GM12878 (cell line): Measurements from ENCODE around the gene EML3. TPM values are rescaled to one million over a fixed set of nuclear protein-coding genes. Genes with fewer than 3 reads are reported as not detected.

ENCODE experiments used
- ATAC-seq: fragments of 200-7000 bp; cut with Tn5 transposase; 3 replicates; pipeline ENCODE4 v1.9.1; 2020; ENCODE audit warnings: mild to moderate bottlenecking, moderate library complexity
- BruUV-seq: library from RNA; stranded (reverse); fragments of 400-500 nt; replicated peaks from 2 replicates; lab custom pipeline; 2021; lab: Mats Ljungman, UMichigan
- CTCF ChIA-PET: fragments of 300-600 bp; sonication (Branson Sonifier 250); formaldehyde crosslinking; extraction: SDS; loops from one replicate; lab custom pipeline; 2021; ENCODE audit warnings: inconsistent platforms; lab: Yijun Ruan, JAX
- POLR2A ChIA-PET: fragments of 350-600 bp; formaldehyde crosslinking; extraction: SDS; loops from one replicate; lab custom pipeline; 2021; ENCODE audit warnings: inconsistent platforms; lab: Charles Lee
- RAD21 ChIA-PET: fragments of 300-600 bp; sonication (Branson Sonifier 250); formaldehyde crosslinking; loops from one replicate; lab custom pipeline; 2023; ENCODE audit warnings: antibody characterized with exemption; ENCODE audit not compliant: unreplicated experiment; lab: Charles Lee
- SMC1A ChIA-PET: fragments of 300-600 bp; sonication (Branson Sonifier 250); formaldehyde crosslinking; loops from one replicate; lab custom pipeline; 2023; ENCODE audit not compliant: unreplicated experiment, uncharacterized antibody; lab: Charles Lee
- DNase-seq: peaks from one replicate; pipeline ENCODE4 v3.0.0-alpha.2; 2011; ENCODE audit warnings: low read depth, low spot score
- FAIRE-seq: peaks from 3 replicates; lab custom pipeline; 2011; peaks lifted over from hg19 to GRCh38; lab: Jason Lieb, UNC
- H2AFZ ChIP-seq: 2 replicates; pipeline ENCODE4 v1.6.0; 2011; ENCODE audit warnings: low read depth, low read length, control low read depth; ENCODE audit not compliant: control insufficient read depth
- H3K27ac ChIP-seq: 2 replicates; pipeline ENCODE4 v1.5.1; 2011; ENCODE audit warnings: control low read depth; ENCODE audit not compliant: control insufficient read depth, insufficient read depth
- H3K27me3 ChIP-seq, 2 experiments: replicated peaks in 1 of 2; 2 replicates each; pipeline versions ENCODE4 v1.6.0 to v1.6.1; 2011; ENCODE audit warnings: low read length in 1 of 2; ENCODE audit not compliant: control insufficient read depth in 2 of 2, insufficient read depth in 2 of 2
- H3K36me3 ChIP-seq, 2 experiments: 2 replicates each; pipeline ENCODE4 v1.5.1; 2011; ENCODE audit warnings: low read length in 1 of 2; ENCODE audit not compliant: control insufficient read depth in 2 of 2, insufficient read depth in 2 of 2
- H3K4me1 ChIP-seq: 2 replicates; pipeline ENCODE4 v1.6.1; 2011; ENCODE audit warnings: mild to moderate bottlenecking, low read length, moderate library complexity, mixed read lengths; ENCODE audit not compliant: control insufficient read depth, insufficient read depth
- H3K4me2 ChIP-seq: 2 replicates; pipeline ENCODE4 v1.6.0; 2011; ENCODE audit warnings: control low read depth; ENCODE audit not compliant: control insufficient read depth, insufficient read depth
- H3K4me3 ChIP-seq: fragments of 200-600 bp; sonication (generic); 2 replicates; pipeline ENCODE4 v1.5.1; 2016
- H3K79me2 ChIP-seq: 2 replicates; pipeline ENCODE4 v1.6.0; 2011; ENCODE audit warnings: low read length; ENCODE audit not compliant: control insufficient read depth, insufficient read depth
- H3K9ac ChIP-seq: 2 replicates; pipeline ENCODE4 v1.8.0; 2011; ENCODE audit warnings: low read length, control low read depth, mixed read lengths; ENCODE audit not compliant: control insufficient read depth, insufficient read depth
- H3K9me3 ChIP-seq: replicated peaks from 3 replicates; pipeline ENCODE4 v1.5.1; 2011; ENCODE audit warnings: mild to moderate bottlenecking, low read length; ENCODE audit not compliant: control insufficient read depth, insufficient read depth
- H4K20me1 ChIP-seq: 2 replicates; pipeline ENCODE4 v1.6.0; 2011; ENCODE audit not compliant: control insufficient read depth, insufficient read depth
- EZH2 ChIP-seq: IDR thresholded peaks from 2 replicates; pipeline ENCODE4 v1.6.1; 2012; ENCODE audit warnings: low read depth, mild to moderate bottlenecking, control low read depth, inconsistent platforms, low read length, borderline replicate concordance; ENCODE audit not compliant: control insufficient read depth
- FOXM1 ChIP-seq: IDR thresholded peaks from 2 replicates; pipeline ENCODE4 v1.6.1; 2012; ENCODE audit warnings: low read depth, mild to moderate bottlenecking, inconsistent platforms, low read length, moderate library complexity
- MEF2A ChIP-seq: IDR thresholded peaks from 2 replicates; pipeline ENCODE4 v1.6.1; 2011; ENCODE audit warnings: low read depth, mild to moderate bottlenecking, low read length, moderate library complexity; ENCODE audit not compliant: insufficient read depth
- NR2C1 ChIP-seq: fragments of 450-650 bp; IDR thresholded peaks from 2 replicates; pipeline ENCODE4 v1.6.1; 2017; ENCODE audit warnings: antibody characterized with exemption, mild to moderate bottlenecking, moderate library complexity
- POLR2A ChIP-seq: IDR thresholded peaks from 2 replicates; pipeline ENCODE4 v1.6.1; 2011; ENCODE audit warnings: low read depth, mild to moderate bottlenecking, low read length
- ZNF384 ChIP-seq: IDR thresholded peaks from 2 replicates; pipeline ENCODE4 v1.6.1; 2012; ENCODE audit warnings: low read depth, mild to moderate bottlenecking, low read length, improper control_type of control experiment, borderline replicate concordance
- ZNF622 ChIP-seq: fragments of 450-650 bp; IDR thresholded peaks from 2 replicates; pipeline ENCODE4 v1.6.1; 2017; ENCODE audit warnings: mild to moderate bottlenecking, inconsistent platforms
- ZSCAN29 ChIP-seq: fragments of 450-650 bp; IDR thresholded peaks from 2 replicates; pipeline ENCODE4 v1.6.1; 2017; ENCODE audit warnings: mild to moderate bottlenecking, moderate library complexity
- WGBS: methylation state at CpG from one replicate; pipeline ENCODE4 v1.1.6; 2016; ENCODE audit warnings: low lambda C conversion rate; ENCODE audit not compliant: insufficient replicate concordance, insufficient coverage; ENCODE audit errors: missing lambda C conversion rate; 5-methylcytosine and 5-hydroxymethylcytosine counted together
- in situ Hi-C: fragments of 300-500 bp; cut with MboI; formaldehyde crosslinking; loops from 9 replicates; pipeline ENCODE4 v1.14.3; 2018; ENCODE audit warnings: mixed read lengths
- intact Hi-C: fragments of 100-400 bp; cut with micrococcal nuclease; formaldehyde crosslinking; loops from one replicate; pipeline ENCODE4 v1.14.2; 2022; ENCODE audit not compliant: unreplicated experiment
- polyA plus RNA-seq, 11 experiments: library from polyadenylated mRNA; depleted of rRNA in 4 of 11; unstranded in 6 of 11; stranded (reverse) in 5 of 11; fragments of >200 nt; fragmentation: Nextera tagmentation in 4 of 11; fragmentation: Illumina TruSeq in 1 of 11; extraction: Ambion mirVana in 4 of 11; extraction: Trizol in 1 of 11; gene quantifications; 1 replicate in 1 of 11; 2 replicates in 10 of 11; pipeline versions ENCODE4 v1.2.1 to v1.2.3, GENCODE V29; 2011 to 2016; ENCODE audit warnings: inconsistent platforms in 2 of 11, missing spikeins in 2 of 11, low read depth in 1 of 11
- total RNA-seq, 4 experiments: library from RNA; depleted of rRNA in 3 of 4; stranded (reverse); fragments of >200 nt in 3 of 4; fragmentation: Illumina TruSeq in 1 of 4; extraction: Trizol in 1 of 4; gene quantifications; 2 replicates each; pipeline versions ENCODE4 v1.2.1 to v1.2.3, GENCODE V29; 2013 to 2021
- TF ChIP-seq, protein P1 (sequence below): IDR thresholded peaks from 2 replicates; pipeline ENCODE4 v1.6.1; 2011; ENCODE audit warnings: low read depth, low read length, improper control_type of control experiment, borderline replicate concordance
- TF ChIP-seq, protein P2 (sequence below): IDR thresholded peaks from 2 replicates; pipeline ENCODE4 v1.6.1; 2012; ENCODE audit warnings: low read depth, low read length, improper control_type of control experiment
- TF ChIP-seq, protein P3 (sequence below): fragments of 450-650 bp; IDR thresholded peaks from 2 replicates; pipeline ENCODE4 v1.6.1; 2016; ENCODE audit warnings: mild to moderate bottlenecking
- TF ChIP-seq, protein P4 (sequence below): fragments of 450-650 bp; IDR thresholded peaks from 2 replicates; pipeline ENCODE4 v1.6.1; 2017; ENCODE audit warnings: borderline replicate concordance
- TF ChIP-seq, protein P5 (sequence below): fragments of 450-650 bp; formaldehyde crosslinking; IDR thresholded peaks from 2 replicates; pipeline ENCODE4 v1.4.0; 2020; ENCODE audit warnings: mild to moderate bottlenecking, moderate library complexity

The EML3 gene
- total and polyA plus RNA-seq, 10 of the 15 experiments (the other 5 are each of a cell fraction or from before 2014, with no cell fraction given), result 0.58 to 82.5 (median 24.8) TPM

DNA sequence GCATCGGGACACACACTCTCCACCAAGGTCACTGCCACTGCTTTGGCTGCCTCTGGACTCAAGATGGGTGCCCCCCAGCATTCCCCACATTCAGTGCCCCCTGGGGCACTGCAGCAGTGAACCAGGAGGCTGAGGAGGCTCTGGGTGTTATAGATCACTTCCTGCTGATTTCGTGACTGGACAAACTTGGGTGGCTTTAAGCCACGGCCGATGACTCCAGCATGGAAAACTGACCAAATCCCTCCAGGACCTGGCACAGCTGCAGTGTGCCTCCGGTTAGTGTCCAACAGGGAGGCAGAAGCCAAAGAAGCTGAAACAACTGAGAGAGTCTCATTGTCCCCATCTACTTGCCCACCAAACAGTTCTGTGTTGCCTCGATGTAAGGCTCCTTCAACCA, 35.0 kb upstream of the EML3 start:
- FAIRE-seq (no peak), ATAC-seq (no peak), DNase-seq (no peak)
- peaks cover 51% of the 10 kb centered on the region for H3K79me2 ChIP-seq
- 81% methylated on average over 6 of the region's 6 CpGs for WGBS
- ChIA-PET SMC1A (no interaction called here), RAD21 (interaction anchor here (1.0 kb wide), 1 partner anchor 74 kb away, joined by 4 read pairs; the partner anchor contains the start of gene EEF1G), CTCF (interaction anchor here (0.5 kb wide), 1 partner anchor 90 kb away, joined by 3 read pairs; no protein-coding TSS in a partner anchor), POLR2A (interaction anchor here (1.5 to 14.6 kb wide), 2 partner anchors 22 to 26 kb away, joined by 6 to 295 read pairs; partner anchors contain the start of genes B3GAT3, C11orf98, CSKMT and LBHD1)
- H3K9ac ChIP-seq, result no peak overlapping the region
- BruUV-seq, result no TSS peak
- no peak overlapping the region for H3K4me2 ChIP-seq
- no peak overlapping the region for H2AFZ ChIP-seq
- H4K20me1 ChIP-seq, result no peaks in the 10 kb centered on the region; the same call in 1 of the 2 replicates
- no peak overlapping the region for H3K4me3 ChIP-seq
- H3K27me3 ChIP-seq, result no peaks in the 10 kb centered on the region
- in situ Hi-C loops, result no loop called here
- H3K4me1 ChIP-seq, result peaks cover 4% of the 10 kb centered on the region; the same call in 1 of the 2 replicates
- no peaks in the 10 kb centered on the region for H3K9me3 ChIP-seq
- intact Hi-C loops, result loop anchor here (2.0 kb wide), 1 partner anchor 25 kb away; no protein-coding TSS in a partner anchor
- H3K36me3 ChIP-seq, result peaks cover 10 to 13% of the 10 kb centered on the region in 2 experiments; a peak in 3 of 4 replicates
- no peak overlapping the region for H3K27ac ChIP-seq
- TF ChIP-seq EZH2 (no peak), FOXM1 (no peak), ZNF622 (no peak), MEF2A (no peak), POLR2A (no peak; the same call in 1 of the 2 replicates), ZNF384 (no peak), ZSCAN29 (no peak), NR2C1 (no peak)
- TF ChIP-seq, protein P1, sequence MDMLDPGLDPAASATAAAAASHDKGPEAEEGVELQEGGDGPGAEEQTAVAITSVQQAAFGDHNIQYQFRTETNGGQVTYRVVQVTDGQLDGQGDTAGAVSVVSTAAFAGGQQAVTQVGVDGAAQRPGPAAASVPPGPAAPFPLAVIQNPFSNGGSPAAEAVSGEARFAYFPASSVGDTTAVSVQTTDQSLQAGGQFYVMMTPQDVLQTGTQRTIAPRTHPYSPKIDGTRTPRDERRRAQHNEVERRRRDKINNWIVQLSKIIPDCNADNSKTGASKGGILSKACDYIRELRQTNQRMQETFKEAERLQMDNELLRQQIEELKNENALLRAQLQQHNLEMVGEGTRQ, result no peak
- TF ChIP-seq, protein P2, sequence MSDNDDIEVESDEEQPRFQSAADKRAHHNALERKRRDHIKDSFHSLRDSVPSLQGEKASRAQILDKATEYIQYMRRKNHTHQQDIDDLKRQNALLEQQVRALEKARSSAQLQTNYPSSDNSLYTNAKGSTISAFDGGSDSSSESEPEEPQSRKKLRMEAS, result no peak
- TF ChIP-seq, protein P3, sequence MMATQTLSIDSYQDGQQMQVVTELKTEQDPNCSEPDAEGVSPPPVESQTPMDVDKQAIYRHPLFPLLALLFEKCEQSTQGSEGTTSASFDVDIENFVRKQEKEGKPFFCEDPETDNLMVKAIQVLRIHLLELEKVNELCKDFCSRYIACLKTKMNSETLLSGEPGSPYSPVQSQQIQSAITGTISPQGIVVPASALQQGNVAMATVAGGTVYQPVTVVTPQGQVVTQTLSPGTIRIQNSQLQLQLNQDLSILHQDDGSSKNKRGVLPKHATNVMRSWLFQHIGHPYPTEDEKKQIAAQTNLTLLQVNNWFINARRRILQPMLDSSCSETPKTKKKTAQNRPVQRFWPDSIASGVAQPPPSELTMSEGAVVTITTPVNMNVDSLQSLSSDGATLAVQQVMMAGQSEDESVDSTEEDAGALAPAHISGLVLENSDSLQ, result no peak
- TF ChIP-seq, protein P4, sequence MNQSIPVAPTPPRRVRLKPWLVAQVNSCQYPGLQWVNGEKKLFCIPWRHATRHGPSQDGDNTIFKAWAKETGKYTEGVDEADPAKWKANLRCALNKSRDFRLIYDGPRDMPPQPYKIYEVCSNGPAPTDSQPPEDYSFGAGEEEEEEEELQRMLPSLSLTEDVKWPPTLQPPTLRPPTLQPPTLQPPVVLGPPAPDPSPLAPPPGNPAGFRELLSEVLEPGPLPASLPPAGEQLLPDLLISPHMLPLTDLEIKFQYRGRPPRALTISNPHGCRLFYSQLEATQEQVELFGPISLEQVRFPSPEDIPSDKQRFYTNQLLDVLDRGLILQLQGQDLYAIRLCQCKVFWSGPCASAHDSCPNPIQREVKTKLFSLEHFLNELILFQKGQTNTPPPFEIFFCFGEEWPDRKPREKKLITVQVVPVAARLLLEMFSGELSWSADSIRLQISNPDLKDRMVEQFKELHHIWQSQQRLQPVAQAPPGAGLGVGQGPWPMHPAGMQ, result no peak
- TF ChIP-seq, protein P5, sequence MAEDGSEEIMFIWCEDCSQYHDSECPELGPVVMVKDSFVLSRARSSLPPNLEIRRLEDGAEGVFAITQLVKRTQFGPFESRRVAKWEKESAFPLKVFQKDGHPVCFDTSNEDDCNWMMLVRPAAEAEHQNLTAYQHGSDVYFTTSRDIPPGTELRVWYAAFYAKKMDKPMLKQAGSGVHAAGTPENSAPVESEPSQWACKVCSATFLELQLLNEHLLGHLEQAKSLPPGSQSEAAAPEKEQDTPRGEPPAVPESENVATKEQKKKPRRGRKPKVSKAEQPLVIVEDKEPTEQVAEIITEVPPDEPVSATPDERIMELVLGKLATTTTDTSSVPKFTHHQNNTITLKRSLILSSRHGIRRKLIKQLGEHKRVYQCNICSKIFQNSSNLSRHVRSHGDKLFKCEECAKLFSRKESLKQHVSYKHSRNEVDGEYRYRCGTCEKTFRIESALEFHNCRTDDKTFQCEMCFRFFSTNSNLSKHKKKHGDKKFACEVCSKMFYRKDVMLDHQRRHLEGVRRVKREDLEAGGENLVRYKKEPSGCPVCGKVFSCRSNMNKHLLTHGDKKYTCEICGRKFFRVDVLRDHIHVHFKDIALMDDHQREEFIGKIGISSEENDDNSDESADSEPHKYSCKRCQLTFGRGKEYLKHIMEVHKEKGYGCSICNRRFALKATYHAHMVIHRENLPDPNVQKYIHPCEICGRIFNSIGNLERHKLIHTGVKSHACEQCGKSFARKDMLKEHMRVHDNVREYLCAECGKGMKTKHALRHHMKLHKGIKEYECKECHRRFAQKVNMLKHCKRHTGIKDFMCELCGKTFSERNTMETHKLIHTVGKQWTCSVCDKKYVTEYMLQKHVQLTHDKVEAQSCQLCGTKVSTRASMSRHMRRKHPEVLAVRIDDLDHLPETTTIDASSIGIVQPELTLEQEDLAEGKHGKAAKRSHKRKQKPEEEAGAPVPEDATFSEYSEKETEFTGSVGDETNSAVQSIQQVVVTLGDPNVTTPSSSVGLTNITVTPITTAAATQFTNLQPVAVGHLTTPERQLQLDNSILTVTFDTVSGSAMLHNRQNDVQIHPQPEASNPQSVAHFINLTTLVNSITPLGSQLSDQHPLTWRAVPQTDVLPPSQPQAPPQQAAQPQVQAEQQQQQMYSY (CRISPR knock-in tag), result no peak
